Coronary artery (tissue), 2 donors: ENCODE data around the gene TMEM165.

Experiments used
- DNase-seq: peaks from one replicate; pipeline ENCODE4 v3.0.0-alpha.2; 2017; ENCODE audit warnings: low spot score
- H3K27ac ChIP-seq, 2 donors: fragments of 200-600 bp; sonication (generic); one replicate each; pipeline ENCODE4 v1.5.1; 2016 to 2019
- H3K4me3 ChIP-seq: fragments of 200-600 bp; sonication (generic); 2 replicates; pipeline ENCODE4 v1.5.1; 2016; ENCODE audit warnings: mild to moderate bottlenecking, moderate library complexity
- CTCF ChIP-seq: fragments of 200-600 bp; sonication (generic); IDR thresholded peaks from one replicate; pipeline ENCODE4 v1.5.1; 2019; ENCODE audit warnings: antibody characterized with exemption

Gene TMEM165

GRCh38 chr4:55447831-55448230, 52.1 kb downstream of the TMEM165 start:
- TF ChIP-seq CTCF = no peak
- Histone ChIP-seq H3K27ac (no peak overlapping the region), H3K4me3 (no peak overlapping the region)
- DNase-seq = no peak

- DNase-seq = no peak
- no peak for TF ChIP-seq CTCF
- no peak overlapping the region for H3K27ac ChIP-seq
- H3K4me3 ChIP-seq = no peak overlapping the region
Observed at GRCh38 chr4:55450566-55450965, 54.8 kb downstream of the TMEM165 start.

GRCh38 chr4:55458164-55458563, 62.4 kb downstream of the TMEM165 start:
- DNase-seq = no peak
- H3K27ac ChIP-seq = no peak overlapping the region
- no peak for TF ChIP-seq CTCF
- no peak overlapping the region for H3K4me3 ChIP-seq

- no peak for DNase-seq
- Histone ChIP-seq H3K4me3 (no peak overlapping the region), H3K27ac (no peak overlapping the region)
- no peak for TF ChIP-seq CTCF
Observed at GRCh38 chr4:55458611-55459010, 62.9 kb downstream of the TMEM165 start.

- no peak overlapping the region for H3K27ac ChIP-seq
- TF ChIP-seq CTCF = no peak
- no peak overlapping the region for H3K4me3 ChIP-seq
- no peak for DNase-seq
Observed at GRCh38 chr4:55466001-55466400, 70.2 kb downstream of the TMEM165 start.

GRCh38 chr4:55468724-55469123, 73.0 kb downstream of the TMEM165 start:
- TF ChIP-seq CTCF = no peak
- no peak overlapping the region for H3K27ac ChIP-seq
- no peak for DNase-seq
- no peak overlapping the region for H3K4me3 ChIP-seq

GRCh38 chr4:55469979-55470378, 74.2 kb downstream of the TMEM165 start:
- TF ChIP-seq CTCF = no peak
- no peak for DNase-seq
- H3K27ac ChIP-seq = no peak overlapping the region
- no peak overlapping the region for H3K4me3 ChIP-seq
